ENCODE results near the gene PPP6C. TPM values are rescaled to one million over a fixed set of nuclear protein-coding genes. Genes with fewer than 3 reads are reported as not detected.

PPP6C gene
- total RNA-seq, 8 experiments from 2014 or later: 19.8 to 32.0 (median 26.9) TPM

DNA sequence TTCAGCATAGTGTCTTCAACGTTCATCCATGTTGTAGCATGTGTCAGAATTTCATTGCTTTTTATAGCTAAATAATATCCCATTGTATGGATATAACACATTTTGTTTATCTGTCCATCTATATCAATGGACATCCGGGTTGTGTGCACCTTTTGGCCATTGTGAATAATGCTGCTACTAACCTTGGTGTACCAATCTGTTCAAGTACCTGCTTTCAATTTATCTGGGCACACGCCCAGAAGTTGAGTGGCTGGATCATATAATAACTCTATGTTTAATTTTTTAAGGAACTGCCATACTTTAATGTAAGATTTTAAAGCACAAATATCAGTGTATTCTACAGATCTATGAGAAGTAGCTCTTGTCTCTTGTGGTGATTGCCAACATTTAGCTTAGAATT is 89.8 kb downstream of the PPP6C start:
- Histone ChIP-seq H3K27ac (no peak overlapping the region), H3K4me1 (replicated peaks in 1 of 2) (no peaks in the 10 kb centered on the region), H3K4me3 (no peak overlapping the region)
- in situ Hi-C loops (cut with MboI; ENCODE audit: low pct_unique_long_range_greater_than_20kb in 2 of 9, low sequenced_read_pairs in 9 of 9, unreplicated experiment in 9 of 9): no loop called here
- WGBS, 10 experiments: 60 to 97% (median 88%) methylated on average over 1 to 3 of the region's 3 CpGs; no CpG with 5 or more reads in 1 of the 10 experiments
- no peak for ATAC-seq (replicated peaks in 6 of 8)

Other genes starting within 250 kb of the PPP6C start
- 10 to 100 TPM in 6 of 8 experiments, 1 to 10 TPM in 2; 8.8 to 18.8 (median 14.3) TPM for gene GOLGA1, start 248.7 kb downstream of the PPP6C start, total RNA-seq
- 10 to 100 TPM in 4 of 8 experiments, 1 to 10 TPM in 4; 1.8 to 14.0 (median 10.2) TPM for gene SCAI, start 46.3 kb downstream of the PPP6C start, total RNA-seq
- 10 to 100 TPM; 17.0 to 32.2 (median 22.1) TPM for gene RABEPK, start 10.7 kb upstream of the PPP6C start, total RNA-seq
- 100 to 1,000 TPM; 105 to 365 (median 246) TPM for gene HSPA5, start 51.5 kb upstream of the PPP6C start, total RNA-seq
- 10 to 100 TPM; 29.9 to 69.7 (median 41.2) TPM for gene GAPVD1, start 72.0 kb upstream of the PPP6C start, total RNA-seq